Panc1 (cell line): ENCODE data around the gene APLNR. TPM values are rescaled to one million over a fixed set of nuclear protein-coding genes. Genes with fewer than 3 reads are reported as not detected.

Source experiments
- ATAC-seq: fragments of 200-7000 bp; cut with Tn5 transposase; 2 replicates; pipeline ENCODE4 v1.9.1; 2020; ENCODE audit warnings: mild to moderate bottlenecking, moderate library complexity
- BruUV-seq: library from RNA; stranded (reverse); fragments of 400-500 nt; replicated peaks from 2 replicates; lab custom pipeline; 2021; lab: Mats Ljungman, UMichigan
- CTCF ChIA-PET: fragments of 300-600 bp; sonication (Branson Sonifier 250); formaldehyde crosslinking; loops from one replicate; lab custom pipeline; 2022; ENCODE audit warnings: antibody characterized with exemption; lab: Charles Lee
- POLR2A ChIA-PET: fragments of 300-600 bp; sonication (Branson Sonifier 250); formaldehyde crosslinking; loops from one replicate; lab custom pipeline; 2022; ENCODE audit warnings: antibody characterized with exemption; lab: Charles Lee
- DNase-seq: peaks from one replicate; pipeline ENCODE4 v3.0.0-alpha.2; 2010; ENCODE audit warnings: low read depth, low spot score
- H3K27ac ChIP-seq: 2 replicates; pipeline ENCODE4 v1.5.1; 2011; ENCODE audit warnings: mild to moderate bottlenecking, low read length, inconsistent platforms
- H3K27me3 ChIP-seq: fragments of 200-500 bp; sonication (Bioruptor generic); 2 replicates; pipeline ENCODE4 v1.6.0; 2014; ENCODE audit warnings: low read length, inconsistent platforms; ENCODE audit not compliant: control insufficient read depth, insufficient read depth
- H3K36me3 ChIP-seq: fragments of 200-500 bp; sonication (Bioruptor generic); 2 replicates; pipeline ENCODE4 v1.5.1; 2014; ENCODE audit warnings: inconsistent platforms, mild to moderate bottlenecking, low read length, moderate library complexity; ENCODE audit not compliant: control insufficient read depth, insufficient read depth
- H3K4me1 ChIP-seq: 2 replicates; pipeline ENCODE4 v1.5.1; 2011; ENCODE audit warnings: inconsistent platforms, mild to moderate bottlenecking, low read length, moderate library complexity; ENCODE audit not compliant: control insufficient read depth, insufficient read depth
- H3K4me3 ChIP-seq, 2 experiments: 2 replicates each; pipeline ENCODE4 v1.5.1; 2011 to 2012; ENCODE audit warnings: low read depth in 2 of 2, low read length in 2 of 2, mild to moderate bottlenecking in 2 of 2, inconsistent platforms in 1 of 2, moderate library complexity in 1 of 2
- H3K9me3 ChIP-seq: fragments of 200-500 bp; sonication (Bioruptor generic); 2 replicates; pipeline ENCODE4 v1.5.1; 2014; ENCODE audit warnings: low read depth, mild to moderate bottlenecking, inconsistent platforms, low read length, moderate library complexity; ENCODE audit not compliant: control insufficient read depth, insufficient read depth
- CTCF ChIP-seq: fragments of 450-650 bp; IDR thresholded peaks from 2 replicates; pipeline ENCODE4 v1.5.1; 2017; ENCODE audit warnings: mild to moderate bottlenecking
- POLR2AphosphoS5 ChIP-seq: IDR thresholded peaks from 2 replicates; pipeline ENCODE4 v1.6.1; 2012; ENCODE audit warnings: mild to moderate bottlenecking, low read depth, low read length, moderate library complexity
- REST ChIP-seq, 2 experiments: IDR thresholded peaks; 2 replicates each; pipeline ENCODE4 v1.6.1; 2011 to 2012; ENCODE audit warnings: low read depth in 2 of 2, control low read depth in 1 of 2, low read length in 1 of 2, mild to moderate bottlenecking in 1 of 2, moderate library complexity in 1 of 2; ENCODE audit not compliant: insufficient read depth in 1 of 2
- SIN3A ChIP-seq: IDR thresholded peaks from 2 replicates; pipeline ENCODE4 v1.6.1; 2012; ENCODE audit warnings: low read depth, mild to moderate bottlenecking, low read length, moderate library complexity, borderline replicate concordance; ENCODE audit not compliant: insufficient read depth
- TCF7L2 ChIP-seq: IDR thresholded peaks from 2 replicates; pipeline ENCODE4 v1.6.1; 2011; ENCODE audit warnings: mild to moderate bottlenecking, low read depth, low read length, inconsistent platforms
- in situ Hi-C: cut with HindIII; loops from 2 replicates; pipeline ENCODE4 v1.10.0; 2016; ENCODE audit warnings: low sequenced_read_pairs, low pct_unique_long_range_greater_than_20kb
- intact Hi-C: fragments of 100-400 bp; cut with micrococcal nuclease; formaldehyde crosslinking; loops from one replicate; pipeline ENCODE4 v1.10.0; 2022; ENCODE audit not compliant: unreplicated experiment
- total RNA-seq: library from RNA; stranded (reverse); gene quantifications from one replicate; pipeline ENCODE4 v1.2.1, GENCODE V29; 2021; ENCODE audit not compliant: unreplicated experiment

Gene APLNR
- total RNA-seq, 1 experiment from 2014 or later, result not detected

GRCh38 chr11:57230791-57231538 is 6.1 kb downstream of the APLNR start:
- no TSS peak for BruUV-seq
- Histone ChIP-seq H3K4me3 (no peak overlapping the region), H3K4me1 (no peaks in the 10 kb centered on the region), H3K9me3 (no peaks in the 10 kb centered on the region), H3K27ac (no peak overlapping the region), H3K27me3 (peaks cover 7% of the 10 kb centered on the region), H3K36me3 (no peaks in the 10 kb centered on the region)
- ATAC-seq (no peak; the same call in 1 of the 2 replicates), DNase-seq (no peak)
- POLR2A ChIA-PET, result no interaction called here
- CTCF ChIA-PET, result no interaction called here
- intact Hi-C loops (no loop called here), in situ Hi-C loops (no loop called here)
- no peak for TF ChIP-seq SIN3A
- TF ChIP-seq CTCF, result no peak
- no peak for TF ChIP-seq REST (IDR thresholded peaks at IDR 0.05; ENCODE audit: insufficient read depth in 1 of 2, low read depth in 2 of 2, low read length in 1 of 2)
- no peak for TF ChIP-seq POLR2AphosphoS5
- no peak for TF ChIP-seq TCF7L2

- Histone ChIP-seq H3K27ac (no peak overlapping the region), H3K4me3 (no peak overlapping the region), H3K27me3 (peaks cover 7% of the 10 kb centered on the region), H3K36me3 (no peaks in the 10 kb centered on the region), H3K4me1 (no peaks in the 10 kb centered on the region), H3K9me3 (no peaks in the 10 kb centered on the region)
- POLR2A ChIA-PET, result no interaction called here
- ATAC-seq, result no peak
- no peak for DNase-seq
- CTCF ChIA-PET, result no interaction called here
- TF ChIP-seq POLR2AphosphoS5 (no peak), TCF7L2 (no peak), CTCF (no peak), SIN3A (no peak), REST (IDR thresholded peaks at IDR 0.05; ENCODE audit: insufficient read depth in 1 of 2, low read depth in 2 of 2, low read length in 1 of 2) (no peak)
- in situ Hi-C loops (no loop called here), intact Hi-C loops (no loop called here)
- BruUV-seq, result no TSS peak
These were observed 6.7 kb downstream of the APLNR start for GRCh38 chr11:57230316-57230715.
